GM18867 (cell line): ENCODE results near the gene TMBIM1.

Experiments used
- ATAC-seq: cut with Tn5 transposase; IDR thresholded peaks from one replicate; pipeline ENCODE4 v1.9.1; 2021; ENCODE audit warnings: mild to moderate bottlenecking, moderate library complexity; ENCODE audit not compliant: unreplicated experiment

TMBIM1 gene

GRCh38 chr2:218292048-218293014 is at the start of gene TMBIM1:
TSS of gene TMBIM1 (minus strand) at chr2:218292503. CDS start at chr2:218282141, 10,362 bp downstream.
- ATAC-seq = peak; percentile 78

- ATAC-seq = no peak
These were observed 49.1 kb upstream of the TMBIM1 start for GRCh38 chr2:218341381-218341780.

- no peak for ATAC-seq
These were observed 48.4 kb upstream of the TMBIM1 start for GRCh38 chr2:218340656-218341055.

- peak; percentile 39 for ATAC-seq
These were observed 42.2 kb upstream of the TMBIM1 start for GRCh38 chr2:218334531-218334930.

- no peak for ATAC-seq
These were observed 40.8 kb upstream of the TMBIM1 start for GRCh38 chr2:218332920-218333645.

- no peak for ATAC-seq
These were observed 40.0 kb upstream of the TMBIM1 start for GRCh38 chr2:218332288-218332687.

- no peak for ATAC-seq
These were observed 39.4 kb upstream of the TMBIM1 start for GRCh38 chr2:218331745-218332144.

- ATAC-seq = peak; percentile 36
These were observed 37.7 kb upstream of the TMBIM1 start for GRCh38 chr2:218329826-218330593.

GRCh38 chr2:218329027-218329825 is 36.9 kb upstream of the TMBIM1 start:
- peak; percentile 35 for ATAC-seq

GRCh38 chr2:218328294-218328693 is 36.0 kb upstream of the TMBIM1 start:
- ATAC-seq = no peak

GRCh38 chr2:218327451-218328210 is 35.3 kb upstream of the TMBIM1 start:
- no peak for ATAC-seq

GRCh38 chr2:218326315-218326714 is 34.0 kb upstream of the TMBIM1 start:
- ATAC-seq = no peak

GRCh38 chr2:218325566-218326160 is 33.4 kb upstream of the TMBIM1 start:
- ATAC-seq = no peak

GRCh38 chr2:218323526-218324472 is 31.5 kb upstream of the TMBIM1 start:
- no peak for ATAC-seq

GRCh38 chr2:218322768-218323525 is 30.6 kb upstream of the TMBIM1 start:
- ATAC-seq = peak; percentile 80

- ATAC-seq = no peak
These were observed 28.5 kb upstream of the TMBIM1 start for GRCh38 chr2:218320704-218321336.
